Measurements from ENCODE around the gene SH2B2. TPM values are rescaled to one million over a fixed set of nuclear protein-coding genes. Genes with fewer than 3 reads are reported as not detected.

SH2B2 gene
- total RNA-seq, 4 donors from 2014 or later = 5.1 to 6.5 (median 5.6) TPM

GRCh38 chr7:102272917-102273748 is 13.5 kb upstream of the SH2B2 start:
- no peaks in the 10 kb centered on the region for H3K27me3 ChIP-seq
- no peak overlapping the region for H3K27ac ChIP-seq
- no peaks in the 10 kb centered on the region for H3K9me3 ChIP-seq
- H3K4me1 ChIP-seq = no peaks in the 10 kb centered on the region
- no peak for DNase-seq (ENCODE audit: low spot score in 2 of 2)
- H3K4me3 ChIP-seq = no peak overlapping the region
- no peaks in the 10 kb centered on the region for H3K36me3 ChIP-seq
- TF ChIP-seq EP300 (IDR thresholded peaks at IDR 0.05) (no peak), POLR2AphosphoS5 (IDR thresholded peaks at IDR 0.05) (no peak), CTCF (IDR thresholded peaks at IDR 0.05) (no peak), POLR2A (IDR thresholded peaks at IDR 0.05) (no peak)
- WGBS = 82% methylated on average over 10 of the region's 16 CpGs

GRCh38 chr7:102273749-102274712 is 12.6 kb upstream of the SH2B2 start:
- DNase-seq (ENCODE audit: low spot score in 2 of 2) = no peak
- Histone ChIP-seq H3K27ac (no peak overlapping the region), H3K27me3 (no peaks in the 10 kb centered on the region), H3K4me1 (no peaks in the 10 kb centered on the region), H3K4me3 (no peak overlapping the region), H3K9me3 (no peaks in the 10 kb centered on the region), H3K36me3 (no peaks in the 10 kb centered on the region)
- 81% methylated on average over 19 of the region's 23 CpGs for WGBS
- TF ChIP-seq EP300 (IDR thresholded peaks at IDR 0.05) (no peak), POLR2A (IDR thresholded peaks at IDR 0.05) (no peak), CTCF (IDR thresholded peaks at IDR 0.05) (no peak), POLR2AphosphoS5 (IDR thresholded peaks at IDR 0.05) (no peak)

GRCh38 chr7:102275123-102275703 is 11.5 kb upstream of the SH2B2 start:
- H3K27ac ChIP-seq = no peak overlapping the region
- H3K36me3 ChIP-seq = no peaks in the 10 kb centered on the region
- H3K27me3 ChIP-seq = no peaks in the 10 kb centered on the region
- no peak overlapping the region for H3K4me3 ChIP-seq
- no peak for DNase-seq (ENCODE audit: low spot score in 2 of 2)
- H3K9me3 ChIP-seq = no peaks in the 10 kb centered on the region
- peaks cover 2% of the 10 kb centered on the region for H3K4me1 ChIP-seq
- TF ChIP-seq CTCF (IDR thresholded peaks at IDR 0.05) (no peak), EP300 (IDR thresholded peaks at IDR 0.05) (no peak), POLR2A (IDR thresholded peaks at IDR 0.05) (no peak), POLR2AphosphoS5 (IDR thresholded peaks at IDR 0.05) (no peak)
- WGBS = 83% methylated on average over 10 of the region's 10 CpGs

GRCh38 chr7:102277901-102278300 is 8.8 kb upstream of the SH2B2 start:
- H3K36me3 ChIP-seq = no peaks in the 10 kb centered on the region
- peaks cover 2% of the 10 kb centered on the region for H3K4me1 ChIP-seq
- H3K27ac ChIP-seq = no peak overlapping the region
- no peak overlapping the region for H3K4me3 ChIP-seq
- 100% methylated on average over 2 of the region's 10 CpGs for WGBS
- DNase-seq (ENCODE audit: low spot score in 2 of 2) = no peak
- no peaks in the 10 kb centered on the region for H3K27me3 ChIP-seq
- TF ChIP-seq POLR2A (IDR thresholded peaks at IDR 0.05) (no peak), CTCF (IDR thresholded peaks at IDR 0.05) (no peak), POLR2AphosphoS5 (IDR thresholded peaks at IDR 0.05) (no peak), EP300 (IDR thresholded peaks at IDR 0.05) (no peak)
- no peaks in the 10 kb centered on the region for H3K9me3 ChIP-seq

Data from suprapubic skin (tissue), 4 donors.